HG02852 (cell line): Measurements from ENCODE around the gene PRSS48.
"Not testable (repeated sequence)": the region's sequence is repeated elsewhere in the genome, so short reads cannot be mapped to it uniquely, and the experiment has no call there.

Source experiments
- ATAC-seq: cut with Tn5 transposase; IDR thresholded peaks from one replicate; pipeline ENCODE4 v1.9.1; 2021; ENCODE audit warnings: mild to moderate bottlenecking, moderate library complexity; ENCODE audit not compliant: unreplicated experiment

Gene PRSS48

GRCh38 chr4:151315212-151315886, 38.4 kb downstream of the PRSS48 start:
- no peak for ATAC-seq

GRCh38 chr4:151316645-151317044, 39.7 kb downstream of the PRSS48 start:
- no peak for ATAC-seq

GRCh38 chr4:151318307-151319006, 41.5 kb downstream of the PRSS48 start:
- no peak for ATAC-seq

GRCh38 chr4:151319490-151319889, 42.5 kb downstream of the PRSS48 start:
- ATAC-seq: no peak

GRCh38 chr4:151321586-151321985, 44.6 kb downstream of the PRSS48 start:
- no peak for ATAC-seq

GRCh38 chr4:151322161-151322560, 45.2 kb downstream of the PRSS48 start:
- not testable (repeated sequence) for ATAC-seq

GRCh38 chr4:151322570-151322969, 45.6 kb downstream of the PRSS48 start:
- ATAC-seq: no peak

DNA sequence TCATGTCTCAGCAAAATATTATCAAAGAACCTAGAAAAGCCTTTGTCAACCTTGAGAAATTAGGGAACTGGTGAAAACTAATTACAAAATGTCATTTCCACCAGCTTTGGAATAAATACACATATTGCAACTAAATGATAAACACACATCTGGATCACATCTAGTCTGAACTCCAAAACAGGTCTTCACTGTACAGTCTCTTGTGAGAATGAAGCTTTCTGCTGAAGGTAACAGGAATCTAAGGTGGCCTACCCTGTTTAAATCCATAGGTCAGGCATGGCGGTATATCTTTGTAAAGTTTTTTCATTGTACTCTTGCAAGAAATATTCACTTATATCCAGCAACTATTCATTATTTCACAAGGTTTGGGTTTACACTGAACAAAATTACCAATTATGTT, 46.7 kb downstream of the PRSS48 start:
- no peak for ATAC-seq

GRCh38 chr4:151324124-151324751, 47.3 kb downstream of the PRSS48 start:
- ATAC-seq: no peak

- ATAC-seq: no peak
Observed at GRCh38 chr4:151324752-151325110, 47.8 kb downstream of the PRSS48 start.

DNA sequence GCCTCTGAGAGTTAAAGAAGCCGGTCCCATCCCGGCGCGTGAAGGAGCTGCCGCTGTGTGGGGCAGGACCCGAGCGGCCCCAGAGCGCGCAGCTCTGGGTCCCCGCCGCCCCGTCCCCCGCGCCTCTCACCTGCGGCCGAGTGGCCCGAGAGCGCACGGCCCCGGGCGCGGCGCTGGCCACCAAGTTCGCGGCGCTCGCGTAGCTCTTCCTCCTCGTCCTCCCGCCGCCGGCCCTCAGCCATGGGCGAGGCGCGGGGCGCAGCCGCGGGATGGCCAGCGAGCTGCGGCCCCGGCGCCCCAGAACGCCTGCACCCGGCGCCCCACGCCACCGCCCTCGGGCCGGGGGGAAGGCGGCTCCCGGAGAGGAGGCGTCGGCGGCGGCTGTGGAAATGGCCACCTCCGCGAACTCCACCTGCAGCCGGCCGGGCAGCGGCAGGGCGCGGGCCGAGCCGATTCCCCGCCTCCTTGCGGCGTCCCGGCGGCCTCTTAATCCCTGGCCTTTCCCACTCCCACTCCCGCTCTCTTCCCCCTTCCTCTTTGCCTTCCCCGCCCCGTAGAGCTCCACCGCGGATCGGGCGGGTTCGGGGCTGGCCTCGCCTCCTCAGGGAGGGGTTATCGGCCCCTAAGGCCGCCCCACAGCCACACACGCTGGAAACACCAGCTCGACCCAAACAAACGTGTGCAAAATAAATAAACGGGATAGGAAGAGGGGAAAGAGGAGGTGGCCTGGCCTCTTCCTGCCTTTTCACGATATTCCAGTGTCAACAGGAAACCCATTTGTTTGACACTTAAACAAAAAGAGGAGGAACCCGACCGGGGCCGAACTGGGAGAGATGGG, 48.4 kb downstream of the PRSS48 start, which contains the start of gene SH3D19:
Gene SH3D19 (minus strand): TSS at position 495 of the 838 bp plus-strand sequence. CDS start 253 bp downstream, at position 242.
- no peak for ATAC-seq

DNA sequence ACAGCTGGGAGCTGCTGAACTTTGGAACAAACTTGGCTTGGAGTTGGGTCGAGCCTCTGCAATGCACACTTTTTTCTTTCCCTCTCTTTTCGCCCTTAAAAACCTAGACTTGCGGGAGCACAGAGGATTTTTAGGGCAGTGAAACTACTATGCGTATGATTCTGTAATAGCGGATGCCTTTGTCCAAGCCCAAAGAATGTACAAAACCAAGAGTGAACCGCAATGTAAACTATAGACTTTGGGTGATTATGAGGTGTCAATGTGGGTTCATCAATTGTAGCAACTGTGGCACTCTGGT, 48.9 kb downstream of the PRSS48 start:
- no peak for ATAC-seq

DNA sequence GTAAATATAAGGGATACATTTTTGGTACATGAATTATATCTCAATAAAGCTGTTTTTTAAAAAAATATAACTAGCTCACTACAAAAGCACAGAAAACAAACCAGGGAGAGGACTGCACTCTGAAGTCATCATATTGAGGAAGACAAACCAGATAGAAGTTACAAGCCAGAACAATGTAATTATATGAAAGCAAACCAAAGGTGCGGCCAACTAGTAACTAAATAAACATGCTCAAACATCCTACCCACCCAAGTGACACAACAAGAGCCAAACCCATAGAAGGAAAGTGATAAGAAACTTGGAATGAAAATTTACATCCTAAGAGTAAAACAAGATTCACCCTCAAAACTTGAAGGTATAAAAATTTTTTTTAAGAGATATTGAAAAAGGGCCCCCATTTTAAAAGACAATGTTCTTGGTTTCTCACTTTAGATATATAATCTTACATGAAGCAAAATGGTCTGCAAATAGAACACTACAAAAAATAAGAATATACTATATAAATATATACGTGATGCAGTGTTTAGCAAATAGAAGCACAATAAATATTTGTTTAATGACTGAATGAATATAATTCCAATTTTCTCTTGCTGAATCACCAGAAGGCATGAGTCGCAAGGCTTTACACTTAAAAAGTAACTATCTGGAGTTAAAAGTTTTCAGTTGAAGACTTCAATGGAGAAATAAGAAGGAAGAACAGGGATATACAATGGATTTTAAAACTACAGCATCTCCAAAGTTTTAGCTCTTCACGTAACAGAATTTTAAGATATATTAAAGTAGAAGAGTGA, 52.5 kb downstream of the PRSS48 start:
- ATAC-seq: no peak

DNA sequence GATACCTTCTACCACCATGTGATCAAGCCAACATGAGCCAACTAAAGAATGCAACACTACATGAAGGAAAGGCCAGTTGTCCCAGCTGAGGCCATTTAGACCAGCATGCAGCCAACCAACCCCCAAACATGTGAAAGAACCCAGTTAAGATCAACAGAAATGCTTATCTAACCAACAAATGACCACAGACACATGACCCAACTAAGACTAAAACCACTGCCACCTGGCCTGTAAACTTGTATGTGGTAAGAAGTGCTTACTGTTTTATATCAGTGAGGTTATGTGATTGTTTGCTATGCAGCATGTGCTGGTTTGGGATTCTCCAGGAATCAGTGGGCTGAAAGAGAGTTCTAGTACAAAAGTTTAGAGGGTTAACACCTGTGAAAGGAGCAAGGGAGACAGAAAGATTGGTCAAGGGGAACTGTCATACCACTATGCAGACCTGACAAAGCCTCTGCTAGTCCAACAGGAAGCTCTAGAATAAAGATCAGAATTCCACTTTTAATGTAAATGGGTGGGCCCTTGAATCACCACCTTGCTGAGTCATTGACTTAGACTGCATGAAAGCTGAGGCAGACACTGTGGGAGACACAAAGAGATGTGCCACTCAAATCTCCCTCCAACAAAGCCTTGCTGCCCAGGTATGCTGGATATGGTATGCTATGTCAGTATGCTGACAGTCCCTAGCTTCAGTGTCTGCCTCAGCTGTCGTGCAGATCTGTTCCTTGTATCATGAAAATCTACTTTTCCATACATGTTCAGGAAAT, 54.5 kb downstream of the PRSS48 start:
- no peak for ATAC-seq

GRCh38 chr4:151339467-151339866, 62.5 kb downstream of the PRSS48 start:
- ATAC-seq: no peak

DNA sequence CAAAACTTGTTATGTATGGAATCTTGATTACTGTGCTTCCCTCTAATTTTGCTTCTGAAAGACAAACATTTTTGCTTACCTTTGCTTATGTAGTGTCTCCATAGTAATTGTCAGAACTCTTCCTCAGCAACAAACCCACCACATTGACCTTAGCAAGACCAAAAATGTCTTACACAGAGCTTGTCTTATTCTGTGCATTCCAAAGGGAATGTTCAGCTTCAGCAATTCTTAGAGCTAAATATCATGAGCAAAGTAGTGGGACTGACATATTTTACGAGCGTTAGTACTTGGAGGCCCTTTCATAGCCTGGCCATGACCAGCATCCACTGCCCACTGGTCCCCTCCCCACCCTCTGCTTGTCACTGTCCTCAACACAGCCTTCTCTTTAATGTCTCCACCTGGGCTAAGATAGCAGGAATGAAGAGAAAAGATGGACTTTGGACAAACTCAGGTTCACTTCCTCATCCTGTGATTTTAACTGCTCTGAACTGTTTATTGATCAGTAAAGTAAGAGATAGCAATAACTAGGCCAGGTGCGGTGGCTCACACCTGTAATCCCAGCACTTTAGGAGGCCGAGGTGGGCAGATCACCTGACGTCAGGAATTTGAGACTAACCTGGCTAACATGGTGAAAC, 63.9 kb downstream of the PRSS48 start:
- ATAC-seq: no peak
